ENCODE results near the gene ZNF714.

GRCh38 chr19:21133633-21134032, 51.6 kb downstream of the ZNF714 start:
- TF ChIP-seq L3MBTL2 (conservative IDR thresholded peaks at IDR 0.05) (no peak), SP1 (IDR thresholded peaks at IDR 0.05) (no peak)

All from HEK293T (cell line).